ENCODE data around the gene TMEM167B.

TMEM167B gene

DNA sequence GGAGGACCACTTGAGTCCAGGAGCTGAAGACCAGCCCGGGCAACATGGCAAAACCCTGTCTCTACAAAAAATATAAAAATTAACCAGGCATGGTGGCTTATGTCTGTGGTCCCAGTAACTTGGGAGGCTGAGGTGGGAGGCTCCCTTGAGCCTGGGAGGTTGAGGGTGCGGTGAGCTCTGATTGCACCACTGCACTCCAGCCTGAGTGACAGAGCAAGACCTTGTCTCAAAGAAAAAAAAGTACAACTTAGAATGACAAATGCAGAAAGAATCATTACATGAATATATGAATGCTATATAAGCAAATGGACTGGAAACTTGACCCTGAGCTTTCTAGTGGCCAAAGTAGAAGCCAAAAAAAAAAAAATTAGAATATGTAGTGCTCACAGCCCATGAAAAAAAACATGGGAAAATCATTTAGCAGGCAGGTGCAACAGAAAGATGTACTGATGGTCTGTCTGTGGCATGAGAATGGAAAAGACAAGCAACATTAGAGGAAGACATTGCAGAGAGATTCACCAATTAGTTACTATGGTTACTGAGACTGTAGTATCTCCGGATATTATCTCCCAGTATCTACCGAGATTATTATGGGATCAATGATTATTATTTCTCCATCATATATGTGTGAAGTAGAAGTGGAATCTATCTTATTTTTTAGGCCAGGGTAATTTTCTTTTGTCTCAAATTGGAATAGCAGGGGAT, 42.6 kb downstream of the TMEM167B start:
- Histone ChIP-seq H3K79me2 (ENCODE audit: control insufficient read depth, low read length) (no peaks in the 10 kb centered on the region), H3K4me1 (ENCODE audit: control insufficient read depth, low read length) (peaks cover 14% of the 10 kb centered on the region), H3K27ac (ENCODE audit: low read depth, low read length) (no peak overlapping the region), H3K27me3 (ENCODE audit: control insufficient read depth, low read length) (no peaks in the 10 kb centered on the region), H3K4me2 (ENCODE audit: low read length) (peak overlapping the region; percentile 65; the same call in 1 of the 2 replicates), H3K36me3 (ENCODE audit: control insufficient read depth, low read length) (no peaks in the 10 kb centered on the region), H3K9me3 (ENCODE audit: control insufficient read depth, insufficient read depth, low read length) (no peaks in the 10 kb centered on the region), H4K20me1 (ENCODE audit: control insufficient read depth, insufficient read depth, low read depth, low read length) (no peaks in the 10 kb centered on the region), H3K4me3 (ENCODE audit: low read length) (no peak overlapping the region), H3K9me2 (replicated peaks; ENCODE audit: control insufficient read depth, low read length) (no peaks in the 10 kb centered on the region), H3F3A (ENCODE audit: control insufficient read depth, insufficient read depth) (no peaks in the 10 kb centered on the region)
- TF ChIP-seq EZH2phosphoT487 (IDR thresholded peaks at IDR 0.05; ENCODE audit: borderline replicate concordance, low read length), result no peak
- TF ChIP-seq, protein P1, sequence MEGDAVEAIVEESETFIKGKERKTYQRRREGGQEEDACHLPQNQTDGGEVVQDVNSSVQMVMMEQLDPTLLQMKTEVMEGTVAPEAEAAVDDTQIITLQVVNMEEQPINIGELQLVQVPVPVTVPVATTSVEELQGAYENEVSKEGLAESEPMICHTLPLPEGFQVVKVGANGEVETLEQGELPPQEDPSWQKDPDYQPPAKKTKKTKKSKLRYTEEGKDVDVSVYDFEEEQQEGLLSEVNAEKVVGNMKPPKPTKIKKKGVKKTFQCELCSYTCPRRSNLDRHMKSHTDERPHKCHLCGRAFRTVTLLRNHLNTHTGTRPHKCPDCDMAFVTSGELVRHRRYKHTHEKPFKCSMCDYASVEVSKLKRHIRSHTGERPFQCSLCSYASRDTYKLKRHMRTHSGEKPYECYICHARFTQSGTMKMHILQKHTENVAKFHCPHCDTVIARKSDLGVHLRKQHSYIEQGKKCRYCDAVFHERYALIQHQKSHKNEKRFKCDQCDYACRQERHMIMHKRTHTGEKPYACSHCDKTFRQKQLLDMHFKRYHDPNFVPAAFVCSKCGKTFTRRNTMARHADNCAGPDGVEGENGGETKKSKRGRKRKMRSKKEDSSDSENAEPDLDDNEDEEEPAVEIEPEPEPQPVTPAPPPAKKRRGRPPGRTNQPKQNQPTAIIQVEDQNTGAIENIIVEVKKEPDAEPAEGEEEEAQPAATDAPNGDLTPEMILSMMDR (IDR thresholded peaks at IDR 0.05; ENCODE audit: low read depth, low read length, poor library complexity, severe bottlenecking), result no peak

DNA sequence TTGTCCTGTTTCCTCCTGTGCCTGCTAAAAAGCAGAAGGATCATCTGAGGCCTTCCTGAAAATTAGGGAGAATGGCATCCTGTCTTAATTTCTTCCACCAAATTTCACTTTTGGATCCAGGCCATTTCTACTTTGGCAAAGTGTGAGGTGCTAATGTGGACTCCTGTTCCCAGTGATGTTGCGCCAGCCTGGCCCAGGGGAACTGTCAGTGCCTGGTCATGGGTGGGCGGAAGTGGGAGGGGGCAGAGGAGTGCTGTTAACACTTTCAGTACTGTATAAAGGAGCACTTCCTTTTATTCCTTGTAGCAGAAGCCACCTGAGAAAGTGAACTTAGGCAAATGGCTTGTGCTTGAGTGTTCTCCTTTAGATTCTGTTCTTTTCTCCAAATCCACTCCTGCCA, 43.3 kb downstream of the TMEM167B start:
- TF ChIP-seq, protein P1 (IDR thresholded peaks at IDR 0.05; ENCODE audit: low read depth, low read length, poor library complexity, severe bottlenecking), result no peak
- no peak for TF ChIP-seq EZH2phosphoT487 (IDR thresholded peaks at IDR 0.05; ENCODE audit: borderline replicate concordance, low read length)

DNA sequence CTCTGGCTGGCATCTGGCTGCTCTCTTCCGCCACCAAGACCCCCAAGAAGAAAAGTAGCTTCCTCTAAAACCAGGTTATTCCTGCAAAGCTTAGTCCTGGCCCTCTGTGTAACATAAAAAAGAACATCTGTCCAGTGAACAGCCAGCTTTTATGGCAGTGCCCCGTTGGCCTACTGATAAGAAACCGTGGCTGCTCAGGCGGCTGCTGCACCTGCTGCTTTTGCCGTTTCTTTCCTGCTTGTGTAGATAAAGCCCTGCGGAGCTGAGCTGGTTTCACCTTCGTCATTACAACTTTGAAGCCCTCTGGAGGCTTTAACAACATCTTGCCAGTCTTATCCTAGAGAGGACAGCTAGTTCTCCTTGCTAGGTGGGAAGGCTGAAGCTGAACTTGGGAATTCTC, 43.9 kb downstream of the TMEM167B start:
- H3K4me3 ChIP-seq (ENCODE audit: low read length), result peak overlapping the region; percentile 52
- no peak overlapping the region for H3K27ac ChIP-seq (ENCODE audit: low read depth, low read length)
- H3K4me2 ChIP-seq (ENCODE audit: low read length), result peak overlapping the region; percentile 65

More for the DNA sequence above, 43.3 kb downstream of the TMEM167B start:
- Histone ChIP-seq H3F3A (ENCODE audit: control insufficient read depth, insufficient read depth) (no peaks in the 10 kb centered on the region), H3K79me2 (ENCODE audit: control insufficient read depth, low read length) (no peaks in the 10 kb centered on the region), H3K9me3 (ENCODE audit: control insufficient read depth, insufficient read depth, low read length) (no peaks in the 10 kb centered on the region), H3K4me3 (ENCODE audit: low read length) (peak overlapping the region; percentile 52), H3K9me2 (replicated peaks; ENCODE audit: control insufficient read depth, low read length) (no peaks in the 10 kb centered on the region), H3K27me3 (ENCODE audit: control insufficient read depth, low read length) (no peaks in the 10 kb centered on the region), H4K20me1 (ENCODE audit: control insufficient read depth, insufficient read depth, low read depth, low read length) (no peaks in the 10 kb centered on the region), H3K4me2 (ENCODE audit: low read length) (peak overlapping the region; percentile 65), H3K4me1 (ENCODE audit: control insufficient read depth, low read length) (peaks cover 14% of the 10 kb centered on the region), H3K27ac (ENCODE audit: low read depth, low read length) (no peak overlapping the region), H3K36me3 (ENCODE audit: control insufficient read depth, low read length) (no peaks in the 10 kb centered on the region)

More for the DNA sequence above, 43.9 kb downstream of the TMEM167B start:
- peaks cover 14% of the 10 kb centered on the region for H3K4me1 ChIP-seq (ENCODE audit: control insufficient read depth, low read length)
- no peak for TF ChIP-seq EZH2phosphoT487 (IDR thresholded peaks at IDR 0.05; ENCODE audit: borderline replicate concordance, low read length)
- TF ChIP-seq, protein P1 (IDR thresholded peaks at IDR 0.05; ENCODE audit: low read depth, low read length, poor library complexity, severe bottlenecking), result no peak
- H3K9me3 ChIP-seq (ENCODE audit: control insufficient read depth, insufficient read depth, low read length), result no peaks in the 10 kb centered on the region
- H3K27me3 ChIP-seq (ENCODE audit: control insufficient read depth, low read length), result no peaks in the 10 kb centered on the region
- no peaks in the 10 kb centered on the region for H3K9me2 ChIP-seq (replicated peaks; ENCODE audit: control insufficient read depth, low read length)
- no peaks in the 10 kb centered on the region for H4K20me1 ChIP-seq (ENCODE audit: control insufficient read depth, insufficient read depth, low read depth, low read length)
- H3K79me2 ChIP-seq (ENCODE audit: control insufficient read depth, low read length), result no peaks in the 10 kb centered on the region
- no peaks in the 10 kb centered on the region for H3F3A ChIP-seq (ENCODE audit: control insufficient read depth, insufficient read depth)
- H3K36me3 ChIP-seq (ENCODE audit: control insufficient read depth, low read length), result no peaks in the 10 kb centered on the region

Data from DOHH2 (cell line).